AG20443 (cell line): ENCODE measurements around the gene LRRC36.
A peak's percentile ranks its signal among the peaks of the same experiment; 100 is the strongest.
"Not testable (repeated sequence)": the region's sequence is repeated elsewhere in the genome, so short reads cannot be mapped to it uniquely, and the experiment has no call there.

Experiments used
- DNase-seq: peaks from one replicate; pipeline ENCODE4 v3.0.0; 2012; ENCODE audit warnings: low spot score, mixed read lengths

The LRRC36 gene

DNA sequence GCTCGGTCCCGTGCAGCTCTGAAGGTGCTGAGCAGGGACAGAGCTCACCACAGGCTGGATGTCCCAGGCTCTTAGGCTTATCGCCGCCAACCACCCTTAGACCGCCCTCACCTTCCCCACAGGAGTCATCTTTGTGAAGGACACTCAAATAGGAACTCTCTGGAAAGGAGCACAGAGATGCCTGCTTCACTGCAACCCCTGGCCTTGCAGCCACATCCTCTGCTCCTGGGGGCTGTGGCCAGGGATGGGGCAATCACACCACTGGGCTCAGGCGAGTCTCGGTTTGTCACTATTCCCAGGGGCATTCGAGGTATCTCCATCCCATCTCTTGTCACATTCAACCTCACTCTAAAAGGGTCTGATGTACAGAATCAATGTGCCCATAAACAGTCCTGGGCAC is 78.7 kb downstream of the LRRC36 start:
- DNase-seq = no peak

DNA sequence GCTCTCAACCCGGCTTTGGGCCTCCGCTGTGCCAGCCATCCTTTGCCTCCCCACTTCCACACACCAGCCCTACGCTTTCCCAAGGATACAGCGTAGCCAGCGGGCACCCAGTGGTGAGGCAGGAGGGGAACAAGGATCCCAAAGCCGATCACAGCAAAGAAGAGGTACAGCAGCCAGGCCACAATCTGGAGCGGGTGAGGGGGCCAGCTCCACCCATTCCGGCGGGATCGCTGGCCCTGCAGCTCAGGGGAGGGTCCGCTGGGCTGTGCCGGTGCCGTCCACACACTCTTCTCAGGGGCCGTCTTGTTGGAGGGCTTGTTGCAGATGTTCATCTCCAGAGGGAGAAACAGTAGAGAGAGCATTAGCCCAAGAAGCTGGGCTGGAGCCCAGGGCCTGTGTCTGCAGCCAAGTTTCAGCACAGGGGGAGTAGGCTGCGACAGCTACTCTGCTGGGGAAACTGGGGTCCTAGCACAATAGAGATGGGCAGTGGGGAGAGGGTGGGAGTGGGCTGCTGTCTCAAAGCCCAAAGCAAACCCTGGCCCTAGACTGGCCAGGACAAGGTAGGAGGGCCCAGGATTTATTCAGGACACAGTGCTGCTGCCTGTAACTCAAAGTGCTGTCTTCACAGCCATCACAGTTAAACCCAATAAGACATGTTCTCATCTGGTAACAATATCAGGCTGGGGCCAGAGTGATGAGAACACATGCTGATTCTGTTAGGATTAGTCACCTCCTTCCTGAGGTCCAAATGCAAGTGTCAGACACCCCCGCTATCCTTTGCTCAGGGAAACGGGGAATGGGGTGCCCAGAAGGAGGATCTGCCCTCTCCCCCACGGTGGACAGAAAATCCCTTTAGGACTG is 79.7 kb downstream of the LRRC36 start:
- DNase-seq = peak; percentile 93

DNA sequence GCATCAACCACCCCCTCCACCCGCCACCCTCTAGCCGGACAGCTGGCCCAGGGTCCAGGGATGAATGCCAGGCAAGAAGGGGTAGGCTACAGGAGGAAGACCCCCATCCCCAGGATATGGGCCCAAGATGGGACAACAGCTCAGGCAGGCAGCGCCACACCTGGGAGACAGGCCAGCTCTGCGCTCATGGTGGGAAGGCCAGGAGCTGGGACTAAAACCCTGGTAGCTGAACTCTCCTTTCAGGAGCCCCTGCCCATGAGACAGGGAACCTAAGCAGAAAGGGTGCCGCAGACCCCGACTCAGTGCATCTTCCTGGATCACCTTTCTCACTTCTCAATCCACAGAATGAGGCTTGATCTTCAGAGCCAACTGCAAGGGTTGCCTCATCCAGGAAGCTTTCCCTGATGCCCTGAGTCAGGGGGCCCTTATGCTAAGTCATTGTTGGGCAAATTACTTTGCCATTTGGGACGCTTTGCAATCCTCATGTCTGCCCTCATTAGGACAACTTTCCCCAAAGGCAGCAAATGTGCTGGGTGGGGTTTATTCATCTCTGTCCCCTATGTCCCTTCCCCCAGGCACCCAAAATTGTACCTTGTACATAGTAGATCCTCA is 80.7 kb downstream of the LRRC36 start:
- peak; percentile 41 for DNase-seq

DNA sequence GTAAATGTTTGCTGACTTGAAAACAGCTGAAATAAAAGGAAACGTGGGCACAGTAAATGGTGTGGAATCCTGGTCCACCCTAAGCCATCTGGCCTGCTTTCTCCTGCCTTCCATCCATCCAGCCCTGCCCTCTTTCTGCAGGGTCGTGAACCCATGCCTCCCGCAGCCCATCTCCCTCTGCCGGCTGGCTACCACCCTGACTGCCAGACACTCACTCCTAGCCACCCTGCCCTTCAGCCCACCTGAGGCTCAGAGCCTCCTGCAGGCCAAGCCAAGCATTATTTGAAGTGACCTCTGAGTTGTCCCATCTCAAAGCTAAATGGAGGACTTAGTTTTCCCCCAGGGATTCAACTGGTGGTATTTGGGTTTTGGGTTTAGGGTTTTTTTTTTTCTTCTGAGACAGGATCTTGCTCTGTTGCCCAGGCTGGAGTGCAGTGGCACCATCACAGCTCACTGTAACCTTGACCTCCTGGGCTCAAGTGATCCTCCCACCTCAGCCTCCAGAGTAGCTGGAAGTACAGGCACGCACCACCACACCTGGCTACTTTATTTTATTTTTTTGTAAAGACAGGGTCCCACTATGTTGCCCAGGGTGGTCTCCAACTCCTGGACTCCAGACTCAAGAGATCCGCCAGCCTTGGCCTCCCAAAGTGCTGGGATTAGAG is 81.3 kb downstream of the LRRC36 start:
- no peak for DNase-seq

DNA sequence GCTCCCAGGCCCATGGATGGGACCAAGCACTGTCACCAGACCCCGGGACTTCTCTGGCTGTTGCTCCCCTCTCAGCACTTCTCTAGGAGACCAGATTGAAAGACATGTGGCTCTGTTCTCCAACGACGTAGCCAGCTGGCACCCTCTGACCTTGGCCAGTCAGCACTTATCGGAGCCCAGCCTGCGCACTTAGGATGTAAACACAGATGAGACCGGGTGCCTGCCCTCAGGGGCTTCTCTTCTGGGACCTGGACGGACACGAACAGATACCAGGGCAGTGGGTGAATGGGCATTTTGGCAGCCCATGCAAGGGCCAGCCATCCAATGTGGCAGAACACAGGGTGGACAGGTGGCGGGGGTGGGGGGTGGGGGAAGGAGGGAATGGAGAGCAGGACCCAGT is 83.0 kb downstream of the LRRC36 start:
- DNase-seq = no peak

DNA sequence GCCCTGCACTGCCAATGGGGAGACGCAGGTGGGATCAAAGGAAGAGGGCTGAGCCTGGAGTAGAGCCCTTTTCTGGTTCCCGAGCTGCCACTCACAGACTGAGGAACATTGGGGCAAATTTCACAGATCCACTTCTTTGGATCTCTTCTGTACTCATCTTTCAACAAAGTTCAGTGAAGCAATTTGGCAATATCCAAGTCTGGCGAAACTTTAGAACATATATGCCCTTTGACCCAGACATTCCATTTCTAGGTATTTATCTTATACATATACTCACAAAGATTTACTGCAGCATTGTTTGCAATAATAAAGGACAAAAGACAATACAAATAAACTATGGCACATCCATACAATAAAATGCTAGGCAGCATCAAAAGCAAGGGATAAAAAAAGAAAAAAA is 84.7 kb downstream of the LRRC36 start:
- no peak for DNase-seq

DNA sequence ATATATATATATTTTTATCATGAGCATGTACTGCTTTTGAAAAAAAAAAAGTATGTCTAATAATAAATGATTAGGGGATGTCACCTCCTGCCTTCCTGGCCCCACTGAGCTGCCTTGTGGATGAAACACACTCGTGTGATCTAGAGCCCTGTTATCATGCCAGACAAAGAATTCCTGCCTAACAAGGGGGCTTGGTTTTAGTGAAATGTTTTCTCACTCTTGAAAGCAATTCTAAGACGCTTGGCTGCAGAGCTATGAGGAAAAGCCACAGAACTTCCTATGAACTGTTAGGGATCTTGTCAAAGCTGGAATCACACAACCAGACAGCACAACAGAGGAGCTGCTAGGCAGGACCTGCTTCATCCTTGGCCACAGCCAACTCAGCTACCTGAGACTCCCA is 85.7 kb downstream of the LRRC36 start:
- DNase-seq = no peak

DNA sequence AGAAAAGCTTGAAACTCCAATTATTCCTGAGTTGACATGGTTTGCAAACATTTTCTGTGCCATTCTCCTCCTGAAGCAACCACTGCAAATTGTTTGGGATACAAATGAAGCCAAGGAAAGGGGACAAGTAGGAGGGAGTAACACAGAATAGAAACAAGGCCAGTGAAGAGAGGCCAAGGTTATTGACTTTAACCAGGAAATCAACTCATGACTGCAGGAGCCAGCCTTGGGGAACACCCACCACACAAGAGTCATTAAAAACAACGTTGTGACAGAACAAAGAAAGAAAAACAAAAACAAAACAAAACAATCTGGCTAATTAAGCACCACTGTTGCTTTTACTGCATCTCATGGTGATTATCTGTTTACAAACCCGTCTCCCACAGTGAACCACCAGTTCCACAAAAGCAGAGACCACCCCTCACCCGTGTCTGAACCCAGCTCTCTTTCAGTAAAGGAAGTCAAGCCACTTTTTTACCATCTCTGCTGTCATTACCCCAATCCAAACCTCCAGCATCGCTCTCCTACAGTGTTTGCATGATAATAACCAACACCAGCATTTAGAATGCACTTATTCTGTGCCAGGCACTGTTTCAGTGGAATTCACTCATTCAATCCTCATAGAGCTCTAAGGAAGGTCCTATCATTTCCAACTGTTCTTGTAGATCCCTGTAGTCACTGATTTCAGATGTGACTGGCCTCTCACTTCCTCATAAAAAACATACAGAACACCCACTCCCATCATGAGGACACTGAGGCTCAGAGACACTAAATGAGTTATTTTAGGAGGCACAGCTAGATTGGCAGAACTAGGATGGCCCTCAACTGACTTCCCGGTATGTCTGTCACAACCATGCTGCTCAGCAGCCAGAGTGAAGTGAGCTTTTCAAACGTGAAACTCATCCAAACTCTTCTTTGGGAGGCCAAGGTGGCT is 87.6 kb downstream of the LRRC36 start:
- no peak for DNase-seq

DNA sequence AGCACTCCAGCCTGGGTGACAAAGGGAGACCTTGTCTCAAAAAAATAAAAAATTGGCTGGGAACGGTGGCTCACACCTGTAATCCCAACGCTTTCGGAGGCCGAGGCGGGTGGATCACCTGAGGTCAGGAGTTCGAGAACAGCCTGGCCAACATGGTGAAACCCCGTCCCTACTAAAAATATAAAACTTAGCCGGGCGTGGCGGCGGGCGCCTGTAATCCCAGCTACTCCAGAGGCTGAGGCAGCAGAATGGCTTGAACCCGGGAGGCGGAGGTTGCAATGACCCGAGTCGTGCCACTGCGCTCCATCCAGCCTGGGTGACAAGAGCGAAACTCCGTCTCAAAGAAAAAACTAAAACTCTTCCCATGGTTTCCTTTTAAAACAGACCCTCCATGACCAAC is 88.8 kb downstream of the LRRC36 start:
- not testable (repeated sequence) for DNase-seq

DNA sequence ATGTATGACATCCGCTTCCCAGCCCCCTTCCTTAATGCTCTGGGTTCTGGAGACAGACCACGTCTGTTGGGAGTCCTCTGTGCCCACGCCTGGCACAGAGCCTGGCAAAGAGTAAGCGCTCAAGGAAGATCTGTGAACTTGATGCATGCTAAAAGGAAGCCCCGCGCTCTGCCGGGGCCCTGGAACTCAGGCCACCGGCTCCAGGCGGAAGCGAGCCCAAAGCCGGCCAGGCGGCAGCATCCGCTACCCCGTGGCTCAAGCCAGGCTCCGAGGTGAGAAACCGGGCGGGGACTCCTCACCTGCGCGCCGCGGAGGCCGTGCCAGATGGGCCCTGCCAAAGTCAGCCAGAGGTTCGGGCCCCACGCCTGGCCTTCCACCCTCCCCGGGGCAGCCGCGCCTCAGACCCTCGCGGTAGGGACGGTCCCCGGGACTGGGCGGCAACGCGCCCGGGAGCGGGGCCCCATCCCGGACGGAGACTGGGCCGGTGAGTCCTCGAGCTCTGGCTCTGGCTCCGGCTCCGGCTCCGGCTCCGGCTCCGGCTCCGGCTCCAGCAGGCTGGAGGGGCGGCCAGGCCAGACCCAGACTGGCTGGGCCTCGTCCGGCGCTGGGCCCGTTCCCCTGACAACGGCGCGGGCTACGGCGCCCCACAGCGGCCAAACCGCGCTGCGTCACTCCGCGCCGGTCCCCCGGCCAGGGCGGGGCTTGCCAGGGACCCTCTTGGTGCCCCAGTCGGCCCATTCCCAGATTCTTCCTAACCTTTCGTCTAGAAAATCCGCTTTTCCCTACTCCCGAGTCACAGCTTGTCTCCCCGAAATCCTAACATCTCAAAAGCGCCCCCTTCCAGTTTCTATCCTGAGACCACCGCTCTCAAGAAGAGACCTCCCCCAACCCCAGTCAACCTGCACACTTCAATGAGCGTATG is 89.5 kb downstream of the LRRC36 start, which contains the start of gene ZDHHC1:
Gene ZDHHC1, minus strand, starts transcription at position 606 of the 922 bp plus-strand sequence. CDS start 8,702 bp downstream, outside the sequence.
- DNase-seq = peak; percentile 95

DNA sequence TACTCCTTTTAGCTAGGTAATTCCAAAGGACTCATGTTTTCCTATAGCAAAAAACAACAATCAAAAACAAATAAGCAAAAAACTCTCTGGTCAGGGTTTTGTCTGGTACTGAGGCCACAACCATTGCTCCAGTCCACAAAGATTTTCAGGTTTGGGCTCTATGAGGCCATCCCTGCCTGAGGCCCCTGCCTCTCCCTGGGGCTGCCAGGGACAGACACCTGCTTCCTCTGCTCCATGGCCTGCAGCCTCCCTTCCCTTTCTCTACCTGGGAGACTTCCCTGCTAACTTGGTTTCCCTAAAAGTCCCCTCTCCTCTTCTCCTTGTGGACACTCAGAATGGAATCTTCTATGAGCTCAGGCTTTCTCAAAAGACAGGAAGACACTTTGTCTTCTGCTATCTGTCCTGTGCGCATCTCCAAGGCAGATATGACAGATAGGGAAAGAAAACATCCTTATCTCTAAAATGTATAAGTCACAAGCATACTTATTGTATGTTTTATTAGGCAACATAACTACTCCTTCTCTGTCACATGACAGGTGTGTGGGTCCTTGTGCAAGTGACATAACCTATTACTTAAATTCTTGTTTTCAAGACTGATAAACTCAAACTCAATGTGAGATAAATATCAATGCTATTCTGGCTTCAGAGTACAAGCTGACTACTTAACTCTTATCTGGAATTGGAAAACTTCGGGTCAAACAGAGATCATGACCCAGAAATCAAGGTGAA is 90.9 kb downstream of the LRRC36 start:
- no peak for DNase-seq

DNA sequence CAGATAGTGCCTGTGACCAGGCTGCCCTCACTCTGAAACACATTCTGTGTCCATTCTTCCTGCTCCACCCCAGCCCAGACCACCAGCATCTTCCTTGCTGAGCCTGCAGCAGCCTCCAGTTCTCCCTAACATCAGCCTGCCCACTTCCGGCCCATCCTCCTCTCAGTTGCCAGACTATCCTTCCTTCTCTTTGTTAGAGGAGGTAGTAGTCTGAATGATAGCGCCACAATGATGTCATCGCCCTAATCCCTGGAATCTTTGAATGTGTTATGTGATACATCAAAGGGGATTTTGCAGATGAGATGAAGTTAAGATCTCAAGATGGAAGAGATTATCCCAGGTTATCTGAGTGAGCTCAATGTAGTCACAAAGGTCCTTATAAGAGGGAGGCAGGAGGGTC is 92.9 kb downstream of the LRRC36 start:
- DNase-seq = no peak

DNA sequence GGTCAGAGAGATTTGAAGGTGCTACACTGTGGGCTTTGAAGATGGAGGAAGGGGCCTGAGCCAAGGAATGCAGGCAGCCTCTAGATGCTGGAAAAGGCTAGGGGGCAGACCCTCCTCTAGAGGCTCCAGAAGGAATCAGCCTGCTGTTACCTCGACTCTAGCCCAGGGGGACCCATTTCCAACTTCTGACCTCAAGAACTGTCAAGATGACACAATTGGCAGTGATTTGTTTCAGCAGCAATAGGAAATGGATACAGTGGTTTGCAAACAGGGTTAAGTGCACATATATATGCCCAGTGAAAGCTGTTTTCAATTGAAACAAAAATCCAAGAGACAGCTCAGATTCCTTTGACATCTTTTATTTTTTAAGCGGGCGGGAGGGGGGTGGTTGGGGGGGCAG is 93.3 kb downstream of the LRRC36 start:
- no peak for DNase-seq

DNA sequence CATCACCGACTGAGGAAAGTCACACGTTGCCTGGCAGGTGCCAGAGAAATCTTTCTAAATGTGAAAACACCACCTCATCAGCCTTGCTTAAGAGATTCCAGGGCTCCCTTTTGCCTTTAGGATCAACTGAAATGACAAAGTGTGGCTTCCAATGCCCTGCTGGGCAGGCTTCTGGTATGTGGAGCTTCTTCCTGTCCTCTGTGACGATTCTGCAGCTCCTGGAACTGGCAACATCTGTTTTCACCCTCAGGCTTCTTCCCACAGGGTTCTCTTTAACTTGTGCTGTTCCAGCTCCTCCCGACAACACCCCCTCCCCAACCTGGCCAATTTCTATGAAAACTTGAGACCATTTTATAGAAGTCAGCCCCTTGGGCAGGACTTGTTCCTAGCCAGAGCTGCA is 94.4 kb downstream of the LRRC36 start:
- no peak for DNase-seq

DNA sequence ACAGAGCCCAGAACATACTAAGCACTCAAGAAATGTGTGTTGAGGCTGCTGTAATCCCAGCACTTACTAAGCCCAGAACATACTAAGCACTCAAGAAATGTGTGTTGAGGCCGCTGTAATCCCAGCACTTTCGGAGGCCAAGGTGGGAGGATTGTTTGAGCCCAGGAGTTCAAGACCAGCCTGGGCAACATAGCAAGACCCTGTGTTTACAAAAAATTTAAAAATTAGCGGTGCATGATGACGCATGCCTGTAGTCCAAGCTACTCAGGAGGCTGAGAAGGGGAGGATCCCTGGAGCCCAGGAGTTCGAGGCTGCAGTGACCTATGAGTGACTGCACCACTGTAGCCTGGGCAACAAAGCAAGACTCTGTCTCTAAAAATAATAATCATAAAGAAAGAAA is 96.4 kb downstream of the LRRC36 start:
- no peak for DNase-seq

DNA sequence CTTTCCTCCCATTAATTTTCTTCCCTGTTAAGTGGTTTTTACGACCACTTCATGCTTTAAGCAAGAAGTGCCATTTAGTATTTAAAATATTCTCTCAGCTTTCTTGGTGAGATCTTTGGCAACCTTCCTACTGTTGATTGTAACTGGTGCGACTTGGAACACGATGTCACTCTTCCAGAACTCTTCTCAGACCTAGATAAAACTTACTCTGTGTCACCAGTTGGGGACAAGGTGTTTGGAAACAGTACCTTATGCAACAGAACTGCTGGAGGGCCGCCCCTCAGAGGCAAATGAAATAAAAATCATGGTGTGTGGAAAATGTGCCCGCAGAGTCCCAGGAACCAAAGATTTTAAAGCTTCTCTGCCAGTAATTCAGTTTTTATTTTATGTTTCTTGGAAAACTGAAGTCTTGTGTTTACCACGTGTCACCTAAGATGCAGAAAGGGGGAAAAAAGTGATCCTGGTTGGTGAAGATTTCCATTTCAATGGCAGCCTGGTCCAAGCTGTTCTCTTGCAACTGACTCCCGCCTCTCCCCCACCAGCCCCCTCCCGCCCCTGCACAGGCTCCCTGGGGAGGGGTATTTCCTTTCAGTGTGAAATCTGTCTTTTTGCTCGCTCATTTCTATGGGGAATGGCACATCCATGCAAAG is 97.1 kb downstream of the LRRC36 start:
- no peak for DNase-seq

DNA sequence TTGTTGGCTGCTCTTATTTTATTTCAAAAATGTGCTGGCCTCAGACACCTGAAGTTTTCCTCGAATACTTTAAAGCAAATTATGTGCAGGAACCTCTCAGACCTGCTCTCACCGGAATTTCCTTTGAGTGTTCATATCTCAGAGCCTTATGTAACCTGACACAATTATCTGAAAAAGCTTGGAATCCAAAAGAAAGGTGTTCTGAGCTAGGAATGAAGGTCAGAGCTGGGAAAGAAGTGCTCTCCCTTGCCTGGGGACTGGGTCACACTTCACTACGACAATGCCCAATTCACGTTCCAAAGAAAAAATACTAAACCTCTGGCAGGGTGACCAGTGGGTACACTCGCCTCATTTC is 97.6 kb downstream of the LRRC36 start:
- no peak for DNase-seq

DNA sequence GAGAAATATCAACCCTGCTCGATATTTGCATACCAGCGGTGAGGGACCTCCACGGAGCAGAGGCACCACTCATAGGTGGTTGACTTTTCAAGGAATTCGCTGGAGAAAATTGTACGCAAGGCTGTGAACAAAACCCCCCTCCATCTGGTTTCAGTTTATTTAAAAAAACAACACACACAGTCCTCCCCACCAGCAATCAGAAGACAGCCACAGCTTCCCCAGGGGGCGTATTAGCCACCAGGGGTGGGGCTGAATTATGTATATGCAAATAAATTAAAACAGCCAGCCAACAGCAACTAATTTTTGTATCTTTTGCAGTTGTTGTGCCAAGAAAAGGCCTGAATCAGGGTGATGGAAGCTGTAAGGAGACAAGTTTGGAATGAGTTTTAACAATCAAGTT is 98.4 kb downstream of the LRRC36 start:
- DNase-seq = no peak

DNA sequence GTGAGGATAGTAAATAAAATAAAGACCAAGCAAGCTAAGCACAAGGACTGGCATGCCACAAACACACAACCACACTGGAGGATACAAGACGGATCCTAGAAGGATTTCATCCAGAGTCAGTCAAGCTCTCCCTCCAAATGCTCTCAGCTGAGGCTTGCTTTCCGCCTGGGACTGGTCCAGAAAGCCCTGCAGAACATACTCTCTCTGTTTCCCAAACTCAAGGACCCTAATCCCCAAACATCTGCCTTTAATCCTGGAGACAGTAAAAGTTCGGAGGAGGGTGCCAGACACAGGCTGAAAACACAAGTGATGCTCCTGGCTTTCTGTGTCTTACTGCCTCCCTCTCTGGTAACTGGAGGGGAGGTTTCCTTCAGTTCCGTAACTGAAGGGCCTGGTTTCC is 99.0 kb downstream of the LRRC36 start:
- no peak for DNase-seq

DNA sequence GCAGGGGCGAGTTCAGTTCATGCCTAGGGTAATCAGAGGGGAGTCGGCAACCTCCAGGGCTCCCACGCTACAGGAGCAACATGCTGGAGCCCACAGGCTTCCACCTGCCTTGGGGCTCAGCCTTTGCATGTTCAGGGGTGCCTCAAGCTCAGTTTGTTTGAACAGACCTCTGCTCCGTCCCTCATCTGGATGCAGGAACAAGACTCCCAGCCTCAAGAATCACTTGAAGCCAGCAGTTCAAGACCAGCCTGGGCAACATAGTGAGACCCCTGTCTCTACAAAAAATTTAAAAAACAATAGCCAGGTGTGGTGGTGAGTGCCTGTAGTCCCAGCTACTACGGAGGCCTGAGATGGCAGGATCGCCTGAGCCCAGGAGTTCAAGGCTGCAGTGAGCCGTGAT is 99.4 kb downstream of the LRRC36 start:
- DNase-seq = no peak
